ENCODE measurements around the gene SYNE2. TPM values are rescaled to one million over a fixed set of nuclear protein-coding genes. Genes with fewer than 3 reads are reported as not detected.

Gene SYNE2
- total RNA-seq, 1 donor from 2014 or later = 36.6 TPM

- FAIRE-seq (no peak), DNase-seq (ENCODE audit: low read depth) (no peak)
- TF ChIP-seq CTCF (IDR thresholded peaks at IDR 0.05; ENCODE audit: insufficient read depth, low read length, severe bottlenecking) = no peak
- Histone ChIP-seq H3K36me3 (ENCODE audit: control insufficient read depth, insufficient read depth, low read length) (peaks cover 4% of the 10 kb centered on the region), H3K27me3 (ENCODE audit: control insufficient read depth, insufficient read depth, low read length) (no peaks in the 10 kb centered on the region), H3K4me3 (ENCODE audit: low read depth, low read length) (no peak overlapping the region)
Measured at GRCh38 chr14:63962906-63963305, 110.1 kb downstream of the SYNE2 start.

GRCh38 chr14:63963439-63963838 is 110.6 kb downstream of the SYNE2 start:
- Histone ChIP-seq H3K27me3 (ENCODE audit: control insufficient read depth, insufficient read depth, low read length) (no peaks in the 10 kb centered on the region), H3K4me3 (ENCODE audit: low read depth, low read length) (no peak overlapping the region), H3K36me3 (ENCODE audit: control insufficient read depth, insufficient read depth, low read length) (peaks cover 4% of the 10 kb centered on the region)
- FAIRE-seq (no peak), DNase-seq (ENCODE audit: low read depth) (no peak)
- TF ChIP-seq CTCF (IDR thresholded peaks at IDR 0.05; ENCODE audit: insufficient read depth, low read length, severe bottlenecking) = no peak

GRCh38 chr14:63964113-63964512 is 111.3 kb downstream of the SYNE2 start:
- FAIRE-seq (no peak), DNase-seq (ENCODE audit: low read depth) (no peak)
- TF ChIP-seq CTCF (IDR thresholded peaks at IDR 0.05; ENCODE audit: insufficient read depth, low read length, severe bottlenecking) = no peak
- peaks cover 4% of the 10 kb centered on the region for H3K36me3 ChIP-seq (ENCODE audit: control insufficient read depth, insufficient read depth, low read length)
- no peak overlapping the region for H3K4me3 ChIP-seq (ENCODE audit: low read depth, low read length)
- no peaks in the 10 kb centered on the region for H3K27me3 ChIP-seq (ENCODE audit: control insufficient read depth, insufficient read depth, low read length)

DNA sequence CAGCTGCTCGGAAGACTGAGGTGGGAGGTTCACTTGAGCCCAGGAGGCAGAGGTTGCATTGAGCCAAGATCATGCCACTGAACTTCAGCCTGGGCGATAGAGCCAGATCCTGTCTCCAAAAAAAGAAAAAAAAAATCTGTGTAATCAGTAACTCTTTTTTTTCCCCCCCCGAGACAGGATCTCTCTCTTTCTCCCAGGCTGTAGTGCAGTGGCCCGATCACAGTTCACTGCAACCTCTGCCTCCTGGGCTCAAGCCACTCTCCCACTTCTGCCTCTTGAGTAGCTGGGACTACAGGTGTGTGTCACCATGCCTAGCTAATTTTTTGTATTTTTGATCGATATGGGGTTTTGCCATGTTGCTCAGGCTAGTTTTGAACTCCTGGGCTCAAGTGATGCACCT is 113.6 kb downstream of the SYNE2 start:
- FAIRE-seq (no peak), DNase-seq (ENCODE audit: low read depth) (no peak)
- Histone ChIP-seq H3K27me3 (ENCODE audit: control insufficient read depth, insufficient read depth, low read length) (no peaks in the 10 kb centered on the region), H3K36me3 (ENCODE audit: control insufficient read depth, insufficient read depth, low read length) (peaks cover 4% of the 10 kb centered on the region), H3K4me3 (ENCODE audit: low read depth, low read length) (no peak overlapping the region)
- TF ChIP-seq CTCF (IDR thresholded peaks at IDR 0.05; ENCODE audit: insufficient read depth, low read length, severe bottlenecking) = no peak

DNA sequence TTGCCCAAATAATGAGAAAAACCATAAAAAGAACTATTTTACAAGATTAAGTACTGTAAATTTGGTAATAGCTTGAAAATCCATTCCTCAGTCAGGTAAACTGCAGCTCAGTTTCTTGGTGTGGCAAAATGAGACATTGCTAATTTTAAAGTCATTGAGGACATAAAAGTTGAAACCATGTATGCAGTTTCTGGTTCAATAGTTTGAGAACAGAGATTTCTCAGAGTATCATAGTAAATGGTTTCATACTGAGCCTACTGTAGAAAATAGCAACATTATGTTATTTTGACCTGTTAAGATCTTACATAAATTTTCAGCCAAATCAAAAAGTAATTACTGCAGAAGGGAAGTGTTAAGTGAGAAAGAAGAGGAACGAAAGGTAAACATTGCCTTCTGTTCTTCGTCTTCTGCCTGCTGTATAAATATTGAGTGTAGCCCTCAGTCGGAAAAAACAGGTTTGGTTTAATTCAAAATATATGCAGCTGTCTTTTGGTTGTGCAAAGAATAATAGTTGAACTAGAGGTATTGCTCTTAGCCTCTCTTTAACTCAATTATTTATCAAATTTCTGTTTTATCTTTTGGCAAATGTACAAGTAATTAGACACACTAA is 119.6 kb downstream of the SYNE2 start:
- DNase-seq (ENCODE audit: low read depth) (no peak), FAIRE-seq (no peak)
- Histone ChIP-seq H3K4me3 (ENCODE audit: low read depth, low read length) (no peak overlapping the region), H3K36me3 (ENCODE audit: control insufficient read depth, insufficient read depth, low read length) (peaks cover 2% of the 10 kb centered on the region), H3K27me3 (ENCODE audit: control insufficient read depth, insufficient read depth, low read length) (no peaks in the 10 kb centered on the region)
- TF ChIP-seq CTCF (IDR thresholded peaks at IDR 0.05; ENCODE audit: insufficient read depth, low read length, severe bottlenecking) = no peak

DNA sequence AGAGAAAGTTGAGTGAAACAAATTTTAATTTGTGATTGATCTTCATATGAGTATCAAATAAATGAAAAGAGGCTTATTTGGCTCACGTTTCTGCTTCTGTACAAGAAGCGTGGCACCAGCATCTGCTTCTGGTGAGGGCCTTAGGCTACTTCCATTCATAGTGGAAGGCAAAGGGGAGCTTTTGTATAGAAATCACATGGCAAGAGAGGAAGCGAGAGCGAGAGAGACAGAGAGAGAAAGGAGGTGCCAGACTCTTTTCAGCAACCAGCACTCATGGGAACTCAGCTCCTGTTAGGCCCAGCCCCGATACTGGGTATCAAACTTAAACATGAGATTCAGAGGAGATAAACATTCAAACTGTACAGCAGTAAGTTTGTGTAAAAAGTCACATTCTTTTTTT is 121.4 kb downstream of the SYNE2 start:
- H3K27me3 ChIP-seq (ENCODE audit: control insufficient read depth, insufficient read depth, low read length) = no peaks in the 10 kb centered on the region
- no peak for DNase-seq (ENCODE audit: low read depth)
- H3K4me3 ChIP-seq (ENCODE audit: low read depth, low read length) = no peak overlapping the region
- no peak for FAIRE-seq
- TF ChIP-seq CTCF (IDR thresholded peaks at IDR 0.05; ENCODE audit: insufficient read depth, low read length, severe bottlenecking) = no peak
- H3K36me3 ChIP-seq (ENCODE audit: control insufficient read depth, insufficient read depth, low read length) = no peaks in the 10 kb centered on the region

Data from bronchial epithelial cell (primary cell).